ENCODE measurements around the gene PDE4A. TPM values are rescaled to one million over a fixed set of nuclear protein-coding genes. Genes with fewer than 3 reads are reported as not detected.

PDE4A gene
- total and polyA plus RNA-seq, 9 donors, result 0.71 to 4.8 (median 2.6) TPM

GRCh38 chr19:10412257-10412977, 7.9 kb upstream of the PDE4A start:
- no peak for DNase-seq
- intact Hi-C loops (cut with DNase I), result no loop called here
- WGBS, 3 donors, result 71 to 79% (median 72%) methylated on average over 13 of the region's 13 CpGs
- Histone ChIP-seq H3K27ac (no peak overlapping the region), H3K4me3 (no peak overlapping the region), H3K4me1 (ENCODE audit: insufficient read depth) (peaks cover 4% of the 10 kb centered on the region), H3K9me3 (peaks cover 0 to 6% of the 10 kb centered on the region in 2 donors), H3K36me3 (no peaks in the 10 kb centered on the region), H3K27me3 (no peaks in the 10 kb centered on the region)
- TF ChIP-seq EP300 (IDR thresholded peaks at IDR 0.05) (no peak), POLR2A (IDR thresholded peaks at IDR 0.05) (no peak)
- TF ChIP-seq, protein P1, sequence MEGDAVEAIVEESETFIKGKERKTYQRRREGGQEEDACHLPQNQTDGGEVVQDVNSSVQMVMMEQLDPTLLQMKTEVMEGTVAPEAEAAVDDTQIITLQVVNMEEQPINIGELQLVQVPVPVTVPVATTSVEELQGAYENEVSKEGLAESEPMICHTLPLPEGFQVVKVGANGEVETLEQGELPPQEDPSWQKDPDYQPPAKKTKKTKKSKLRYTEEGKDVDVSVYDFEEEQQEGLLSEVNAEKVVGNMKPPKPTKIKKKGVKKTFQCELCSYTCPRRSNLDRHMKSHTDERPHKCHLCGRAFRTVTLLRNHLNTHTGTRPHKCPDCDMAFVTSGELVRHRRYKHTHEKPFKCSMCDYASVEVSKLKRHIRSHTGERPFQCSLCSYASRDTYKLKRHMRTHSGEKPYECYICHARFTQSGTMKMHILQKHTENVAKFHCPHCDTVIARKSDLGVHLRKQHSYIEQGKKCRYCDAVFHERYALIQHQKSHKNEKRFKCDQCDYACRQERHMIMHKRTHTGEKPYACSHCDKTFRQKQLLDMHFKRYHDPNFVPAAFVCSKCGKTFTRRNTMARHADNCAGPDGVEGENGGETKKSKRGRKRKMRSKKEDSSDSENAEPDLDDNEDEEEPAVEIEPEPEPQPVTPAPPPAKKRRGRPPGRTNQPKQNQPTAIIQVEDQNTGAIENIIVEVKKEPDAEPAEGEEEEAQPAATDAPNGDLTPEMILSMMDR (IDR thresholded peaks at IDR 0.05), result no peak

DNA sequence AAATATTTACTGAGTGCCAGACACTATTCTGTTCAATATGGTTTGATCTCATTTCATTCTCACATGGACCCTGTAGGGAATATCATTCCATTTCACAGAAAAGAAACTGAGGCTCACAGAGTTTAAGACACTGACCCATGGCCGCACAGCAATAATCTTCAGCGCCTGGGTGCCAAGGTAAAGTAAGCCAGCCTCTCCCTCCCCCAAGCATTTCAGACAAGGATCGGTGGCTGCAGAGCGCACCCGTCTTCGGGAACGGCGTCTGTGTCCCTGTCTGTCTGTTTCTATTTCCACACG, 4.3 kb upstream of the PDE4A start:
- intact Hi-C loops (cut with DNase I), result no loop called here

GRCh38 chr19:10416380-10417257, 3.7 kb upstream of the PDE4A start:
- WGBS, 3 donors, result 2 to 3% (median 2%) methylated on average over 47 to 67 of the region's 67 CpGs
- Histone ChIP-seq H3K27me3 (peaks cover 8% of the 10 kb centered on the region), H3K36me3 (no peaks in the 10 kb centered on the region), H3K27ac (no peak overlapping the region), H3K4me3 (peak overlapping the region; percentile 20), H3K4me1 (ENCODE audit: insufficient read depth) (peaks cover 11% of the 10 kb centered on the region), H3K9me3 (peaks cover 0 to 6% of the 10 kb centered on the region in 2 donors)
- TF ChIP-seq EP300 (IDR thresholded peaks at IDR 0.05) (no peak), POLR2A (IDR thresholded peaks at IDR 0.05) (no peak)
- TF ChIP-seq, protein P1 (IDR thresholded peaks at IDR 0.05), result peak in 1 of 3 donors; percentile 62
- peak in 4 of 5 donors; percentile 53 to 79 (median 70) for DNase-seq
- intact Hi-C loops (cut with DNase I), result no loop called here

More for the DNA sequence above, 4.3 kb upstream of the PDE4A start:
- DNase-seq, result no peak
- Histone ChIP-seq H3K36me3 (no peaks in the 10 kb centered on the region), H3K27ac (no peak overlapping the region), H3K27me3 (peaks cover 6% of the 10 kb centered on the region), H3K4me1 (ENCODE audit: insufficient read depth) (peaks cover 11% of the 10 kb centered on the region), H3K9me3 (peaks cover 0 to 6% of the 10 kb centered on the region in 2 donors), H3K4me3 (no peak overlapping the region)
- TF ChIP-seq POLR2A (IDR thresholded peaks at IDR 0.05) (no peak), EP300 (IDR thresholded peaks at IDR 0.05) (no peak)
- TF ChIP-seq, protein P1 (IDR thresholded peaks at IDR 0.05), result no peak
- 2 to 8% (median 3%) methylated on average over 9 of the region's 9 CpGs for WGBS, 3 donors

DNA sequence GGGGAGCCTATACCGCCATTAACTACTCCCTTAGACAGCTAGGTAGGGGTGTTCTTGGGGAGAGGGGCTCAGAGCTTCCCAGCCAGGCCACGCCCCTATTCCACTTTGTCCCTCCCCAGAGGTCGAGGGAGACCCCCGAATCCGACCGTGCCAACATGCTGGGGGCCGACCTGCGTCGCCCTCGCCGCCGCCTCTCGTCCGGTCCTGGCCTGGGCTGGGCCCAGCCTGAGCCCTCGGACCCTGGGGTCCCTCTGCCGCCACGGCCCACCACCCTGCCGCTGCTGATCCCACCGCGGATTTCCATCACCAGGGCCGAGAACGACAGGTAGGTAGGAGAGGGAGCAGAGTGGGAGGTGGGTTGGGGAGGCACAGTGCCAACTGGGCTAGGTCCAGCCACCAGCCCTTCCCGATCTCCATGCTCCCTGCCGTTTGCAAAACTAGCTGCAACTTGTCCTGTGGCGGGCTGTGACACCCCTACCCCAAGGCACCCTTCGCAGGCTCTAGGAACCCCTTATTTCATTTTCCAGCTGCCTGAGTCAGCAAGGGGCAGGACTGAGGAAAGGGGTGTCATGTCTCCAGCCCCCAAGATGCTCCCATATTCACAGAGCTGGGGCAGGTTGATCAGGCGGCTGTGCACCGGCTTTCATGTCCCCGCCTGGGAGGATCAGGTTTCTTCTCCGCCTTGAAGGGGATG, 2.6 kb upstream of the PDE4A start:
- DNase-seq, result no peak
- H3K4me1 ChIP-seq (ENCODE audit: insufficient read depth), result peaks cover 11% of the 10 kb centered on the region

More for the DNA sequence above, 2.6 kb upstream of the PDE4A start:
- 6 to 7% (median 6%) methylated on average over 30 of the region's 30 CpGs for WGBS, 3 donors
- H3K27me3 ChIP-seq, result peaks cover 8% of the 10 kb centered on the region
- intact Hi-C loops (cut with DNase I), result no loop called here
- H3K27ac ChIP-seq, result no peak overlapping the region
- TF ChIP-seq, protein P1 (IDR thresholded peaks at IDR 0.05), result no peak
- no peak for TF ChIP-seq POLR2A (IDR thresholded peaks at IDR 0.05)
- no peak for TF ChIP-seq EP300 (IDR thresholded peaks at IDR 0.05)
- H3K9me3 ChIP-seq, result peaks cover 0 to 6% of the 10 kb centered on the region in 2 donors
- H3K4me3 ChIP-seq, result no peak overlapping the region
- no peaks in the 10 kb centered on the region for H3K36me3 ChIP-seq

All from ovary (tissue), 9 donors.